ENCODE measurements around the gene UBR2.
"Not testable (repeated sequence)": the region's sequence is repeated elsewhere in the genome, so short reads cannot be mapped to it uniquely, and the experiment has no call there.

Gene UBR2

DNA sequence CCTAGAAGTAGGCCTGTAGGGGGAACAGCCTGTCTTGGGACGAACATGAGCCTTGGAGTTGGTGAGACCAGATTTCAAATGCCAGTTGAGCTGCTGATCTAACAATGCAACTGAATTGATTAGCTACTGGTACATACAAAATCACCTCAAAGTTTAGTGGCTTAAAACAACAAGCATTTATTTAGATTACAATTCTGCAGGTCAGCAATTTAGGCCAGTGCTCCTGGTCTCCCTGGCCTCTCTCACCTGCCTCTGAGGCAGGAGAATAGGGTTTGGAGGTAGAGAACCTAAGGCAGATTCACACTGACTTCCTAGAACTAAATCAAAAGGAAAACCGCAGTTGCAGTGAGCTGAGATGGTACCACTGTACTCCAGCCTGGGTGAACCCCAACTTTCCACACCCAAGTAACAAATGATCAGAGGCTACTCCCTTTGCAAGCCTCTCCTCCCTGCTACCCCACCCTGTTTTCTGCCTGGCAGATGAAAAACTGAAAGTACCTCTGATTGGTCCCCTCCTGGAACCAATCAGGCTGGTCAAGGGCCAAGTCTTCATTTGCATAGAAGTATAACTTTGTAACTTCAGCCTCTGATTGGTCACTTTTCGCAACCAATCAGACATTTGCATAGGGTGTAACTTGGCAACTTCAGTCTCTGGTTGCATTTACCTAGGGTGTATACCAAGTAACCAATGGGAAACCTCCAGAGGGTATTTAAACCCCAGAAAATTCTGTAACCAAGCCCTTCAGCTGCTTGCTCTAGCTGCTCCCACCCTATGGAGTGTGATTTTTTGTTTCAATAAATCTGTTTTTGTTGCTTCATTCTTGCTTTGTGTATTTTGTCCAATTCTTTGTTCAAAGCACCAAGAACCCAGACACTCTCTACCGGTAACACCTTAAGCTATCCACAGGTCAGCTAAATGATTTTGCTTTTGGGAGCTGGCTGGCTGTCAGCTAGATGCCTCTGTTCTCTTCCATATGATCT lies 8.1 kb upstream of the UBR2 start:
- DNase-seq (ENCODE audit: low read depth in 2 of 2): no peak

GRCh38 chr6:42556462-42556861 lies 7.4 kb upstream of the UBR2 start:
- no peak for DNase-seq (ENCODE audit: low read depth in 2 of 2)

GRCh38 chr6:42559276-42559675 lies 4.6 kb upstream of the UBR2 start:
- DNase-seq (ENCODE audit: low read depth in 2 of 2): not testable (repeated sequence)

- DNase-seq (ENCODE audit: low read depth in 2 of 2): no peak
These were observed 1.8 kb upstream of the UBR2 start for GRCh38 chr6:42561986-42562385.

DNA sequence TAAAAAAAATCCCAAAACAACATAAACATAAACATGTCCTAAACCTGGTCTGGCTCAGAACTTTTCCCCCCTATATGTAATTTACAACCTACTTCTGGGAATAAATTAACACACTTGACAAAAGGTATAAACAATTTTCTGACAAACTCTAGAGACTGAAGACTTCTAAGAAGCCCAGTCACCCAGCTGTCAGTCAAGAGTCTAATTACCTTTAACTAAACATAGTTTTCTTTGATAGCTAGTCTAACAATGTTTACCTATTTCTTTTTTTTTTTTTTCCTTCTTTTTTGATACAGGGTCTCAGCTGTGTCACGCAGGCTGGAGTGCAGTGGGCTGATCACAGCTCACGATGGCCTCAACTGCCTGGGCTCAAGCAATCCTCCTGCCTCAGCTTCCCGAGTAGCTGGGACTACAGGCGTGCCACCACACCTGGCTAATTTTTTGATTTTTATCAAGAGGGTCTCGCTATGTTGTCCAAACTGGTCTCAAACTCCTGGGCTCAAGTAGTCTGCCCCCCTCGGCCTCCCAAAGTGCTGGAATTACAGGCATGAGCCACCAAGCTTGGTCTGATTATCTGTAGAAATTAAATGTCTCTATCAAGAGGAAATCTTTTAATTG lies 932 bp upstream of the UBR2 start:
- DNase-seq (ENCODE audit: low read depth in 2 of 2): no peak

- no peak for DNase-seq (ENCODE audit: low read depth in 2 of 2)
These were observed 637 bp downstream of the UBR2 start for GRCh38 chr6:42564506-42564825.

GRCh38 chr6:42565823-42566613 lies 2.2 kb downstream of the UBR2 start:
- no peak for DNase-seq (ENCODE audit: low read depth in 2 of 2)

- DNase-seq (ENCODE audit: low read depth in 2 of 2): no peak
These were observed 2.9 kb downstream of the UBR2 start for GRCh38 chr6:42566614-42567208.

GRCh38 chr6:42567237-42567636 lies 3.4 kb downstream of the UBR2 start:
- not testable (repeated sequence) for DNase-seq (ENCODE audit: low read depth in 2 of 2)

- no peak for DNase-seq (ENCODE audit: low read depth in 2 of 2)
These were observed 5.5 kb downstream of the UBR2 start for GRCh38 chr6:42569102-42570028.

DNA sequence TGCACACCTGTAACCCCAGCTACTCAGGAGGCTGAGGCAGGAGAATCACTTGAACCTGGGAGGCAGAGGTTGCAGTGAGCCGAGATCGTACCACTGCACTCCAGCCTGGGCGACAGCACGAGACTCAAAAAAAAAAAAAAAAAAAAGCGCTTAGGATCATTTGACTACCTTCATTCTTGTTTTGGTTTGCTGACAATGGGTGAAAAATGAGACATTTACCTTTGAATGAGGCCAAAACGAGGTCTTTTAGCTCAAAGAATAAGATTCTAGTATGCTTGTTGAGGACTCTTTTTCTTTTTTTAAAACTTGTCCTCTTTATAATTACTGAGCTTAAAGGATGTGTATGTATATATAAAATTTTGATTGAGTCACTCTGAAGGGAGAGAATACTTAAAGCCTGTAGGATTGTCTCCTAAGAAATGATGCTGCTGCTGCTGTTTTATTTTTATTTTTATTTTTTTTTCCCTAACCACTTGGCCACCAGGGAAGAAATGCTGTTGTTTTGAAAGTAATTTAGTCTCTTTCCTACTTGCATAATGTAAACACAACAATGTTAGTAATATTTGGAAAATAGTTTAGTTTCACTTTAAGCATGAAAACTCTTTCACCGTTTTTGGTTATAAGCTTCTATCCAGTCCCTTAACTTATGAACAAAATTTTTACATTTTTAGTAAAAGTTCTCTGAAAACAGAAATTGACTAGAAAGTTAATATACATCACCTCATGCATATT lies 7.9 kb downstream of the UBR2 start:
- DNase-seq (ENCODE audit: low read depth in 2 of 2): no peak

DNA sequence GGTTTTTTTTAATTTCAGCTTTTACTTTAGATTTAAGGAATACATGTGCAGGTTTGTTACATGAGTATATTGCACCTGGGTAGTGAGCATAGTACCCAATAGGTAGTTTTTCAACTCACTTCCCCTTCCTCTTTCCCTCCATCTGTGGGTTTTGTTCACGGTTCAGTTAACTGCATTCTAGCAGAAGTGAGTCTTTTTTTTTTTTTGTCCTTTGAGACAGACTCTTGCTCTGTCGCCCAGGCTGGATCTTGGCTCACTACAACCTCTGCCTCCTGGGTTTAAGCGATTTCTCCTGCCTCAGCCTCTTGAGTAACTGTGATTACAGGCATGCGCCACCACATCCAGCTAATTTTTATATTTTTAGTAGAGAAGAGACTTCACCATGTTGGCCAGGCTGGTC lies 8.7 kb downstream of the UBR2 start:
- DNase-seq (ENCODE audit: low read depth in 2 of 2): no peak

DNA sequence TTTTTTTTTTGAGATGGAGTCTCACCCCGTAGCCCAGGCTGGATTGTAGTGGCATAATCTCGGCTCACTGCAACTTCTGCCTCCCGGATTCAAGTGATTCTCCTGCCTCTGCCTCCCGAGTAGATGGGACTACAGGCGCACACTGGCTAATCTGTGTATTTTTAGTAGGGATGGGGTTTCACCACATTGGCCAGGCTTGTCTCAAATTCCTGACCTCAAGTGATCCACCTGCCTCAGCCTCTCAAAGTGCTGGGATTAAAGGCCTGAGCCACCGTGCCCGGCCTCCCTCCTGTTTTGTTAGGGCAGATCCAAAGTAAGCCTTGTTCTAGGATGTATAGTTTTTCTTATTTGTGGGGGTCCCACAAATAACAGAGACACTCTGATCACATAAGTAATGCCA lies 12.7 kb downstream of the UBR2 start:
- DNase-seq (ENCODE audit: low read depth in 2 of 2): not testable (repeated sequence)

DNA sequence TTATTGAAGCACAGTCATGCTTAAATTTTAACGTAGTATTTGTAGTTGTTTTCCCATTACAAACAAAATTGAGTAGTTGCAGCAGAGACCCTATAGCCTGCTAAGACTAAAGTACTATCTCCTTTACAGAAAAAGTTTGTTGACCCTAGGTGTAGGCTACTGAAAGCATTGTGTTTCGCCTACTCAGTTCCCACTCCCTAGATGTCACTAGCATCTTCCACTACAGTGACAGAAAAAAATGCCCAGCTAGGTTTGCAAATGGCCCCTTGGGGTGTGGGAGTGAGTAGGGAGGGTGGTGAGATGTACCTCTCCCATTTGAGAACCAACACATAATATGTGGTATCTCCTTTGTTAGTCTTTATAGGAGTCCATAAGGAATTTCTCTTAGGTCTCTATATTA lies 34.5 kb downstream of the UBR2 start:
- no peak for DNase-seq (ENCODE audit: low read depth in 2 of 2)

DNA sequence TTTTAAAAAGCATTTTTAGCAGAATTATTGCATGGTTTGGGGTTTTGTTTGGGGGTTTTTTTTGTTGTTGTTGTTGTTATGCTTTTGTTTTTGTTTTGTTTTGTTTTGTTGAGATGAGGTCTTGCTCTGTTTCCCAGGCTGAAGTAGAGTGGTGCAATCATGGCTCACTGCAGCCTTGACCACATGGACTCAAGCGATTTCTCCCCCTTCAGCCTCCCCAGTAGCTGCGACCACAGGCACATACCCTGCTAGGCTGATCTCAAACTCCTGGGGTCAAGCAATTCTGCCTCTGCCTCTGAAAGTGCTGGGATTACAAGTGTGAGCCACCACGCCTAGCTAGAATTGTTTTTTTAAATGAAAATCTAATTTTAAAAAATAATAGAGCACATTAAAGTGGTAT lies 35.7 kb downstream of the UBR2 start:
- DNase-seq (ENCODE audit: low read depth in 2 of 2): no peak

GRCh38 chr6:42604150-42604549 lies 40.3 kb downstream of the UBR2 start:
- DNase-seq (ENCODE audit: low read depth in 2 of 2): no peak

DNA sequence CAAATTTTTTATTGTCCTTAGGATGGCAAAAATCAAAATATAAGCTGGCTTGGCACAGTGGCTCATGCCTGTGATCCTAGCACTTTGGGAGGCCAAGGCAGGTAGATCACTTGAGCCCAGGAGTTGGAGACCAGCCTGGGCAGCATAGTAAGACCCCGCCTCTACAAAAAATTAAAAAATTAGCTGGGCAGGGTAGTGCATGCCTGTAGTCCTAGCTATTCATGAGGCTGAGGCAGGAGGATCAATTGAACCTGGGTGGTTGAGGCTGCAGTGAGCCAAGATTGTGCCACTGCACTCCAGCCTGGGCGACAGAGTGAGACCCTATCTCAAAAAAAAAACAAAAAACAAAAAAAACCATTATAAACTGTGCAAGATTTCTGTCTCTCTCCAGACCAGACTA lies 40.9 kb downstream of the UBR2 start:
- DNase-seq (ENCODE audit: low read depth in 2 of 2): not testable (repeated sequence)

- DNase-seq (ENCODE audit: low read depth in 2 of 2): no peak
These were observed 46.6 kb downstream of the UBR2 start for GRCh38 chr6:42610416-42610815.

- DNase-seq (ENCODE audit: low read depth in 2 of 2): no peak
These were observed 51.7 kb downstream of the UBR2 start for GRCh38 chr6:42615518-42615917.

DNA sequence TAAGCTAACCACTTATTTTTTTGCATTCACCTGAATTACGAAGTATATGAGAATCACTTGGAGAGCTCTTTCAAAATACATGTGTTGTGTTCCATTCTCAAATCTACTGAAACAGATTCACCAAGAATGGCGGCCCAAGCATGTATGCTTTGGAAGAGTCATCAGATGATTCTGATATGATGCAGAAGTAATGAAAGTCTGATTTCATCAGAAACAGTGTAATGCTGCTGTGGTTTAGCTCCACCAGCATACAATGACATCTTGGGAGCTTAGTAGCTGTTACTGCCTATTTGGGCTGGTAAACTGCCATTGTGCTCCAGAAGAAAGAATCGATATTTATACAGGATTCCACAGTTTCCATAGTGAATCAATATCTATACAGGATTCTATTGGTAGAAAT lies 52.9 kb downstream of the UBR2 start:
- DNase-seq (ENCODE audit: low read depth in 2 of 2): peak in 1 of 2 donors; percentile 3

Measured in stimulated activated CD8-positive, alpha-beta memory T cell treated with anti-CD3 and anti-CD28 coated beads, Interleukin-15, amount 100 ng/mL, for 48 hours (primary cell).